ES-I3 (cell line): ENCODE measurements around the gene F7.

Source experiments
- H3K36me3 ChIP-seq: 2 replicates; pipeline ENCODE4 v1.6.1; 2013; ENCODE audit warnings: mild to moderate bottlenecking, low read length, control low read depth, moderate library complexity; ENCODE audit not compliant: insufficient read depth
- H3K4me1 ChIP-seq: 2 replicates; pipeline ENCODE4 v1.6.1; 2013; ENCODE audit warnings: mild to moderate bottlenecking, control low read depth, low read length; ENCODE audit not compliant: insufficient read depth
- H3K9ac ChIP-seq: 2 replicates; pipeline ENCODE4 v1.6.1; 2013; ENCODE audit warnings: low read depth, mild to moderate bottlenecking, low read length, moderate library complexity
- H3K9me3 ChIP-seq: 2 replicates; pipeline ENCODE4 v1.6.1; 2013; ENCODE audit warnings: mild to moderate bottlenecking, low read length, moderate library complexity; ENCODE audit not compliant: control insufficient read depth, insufficient read depth

Gene F7

DNA sequence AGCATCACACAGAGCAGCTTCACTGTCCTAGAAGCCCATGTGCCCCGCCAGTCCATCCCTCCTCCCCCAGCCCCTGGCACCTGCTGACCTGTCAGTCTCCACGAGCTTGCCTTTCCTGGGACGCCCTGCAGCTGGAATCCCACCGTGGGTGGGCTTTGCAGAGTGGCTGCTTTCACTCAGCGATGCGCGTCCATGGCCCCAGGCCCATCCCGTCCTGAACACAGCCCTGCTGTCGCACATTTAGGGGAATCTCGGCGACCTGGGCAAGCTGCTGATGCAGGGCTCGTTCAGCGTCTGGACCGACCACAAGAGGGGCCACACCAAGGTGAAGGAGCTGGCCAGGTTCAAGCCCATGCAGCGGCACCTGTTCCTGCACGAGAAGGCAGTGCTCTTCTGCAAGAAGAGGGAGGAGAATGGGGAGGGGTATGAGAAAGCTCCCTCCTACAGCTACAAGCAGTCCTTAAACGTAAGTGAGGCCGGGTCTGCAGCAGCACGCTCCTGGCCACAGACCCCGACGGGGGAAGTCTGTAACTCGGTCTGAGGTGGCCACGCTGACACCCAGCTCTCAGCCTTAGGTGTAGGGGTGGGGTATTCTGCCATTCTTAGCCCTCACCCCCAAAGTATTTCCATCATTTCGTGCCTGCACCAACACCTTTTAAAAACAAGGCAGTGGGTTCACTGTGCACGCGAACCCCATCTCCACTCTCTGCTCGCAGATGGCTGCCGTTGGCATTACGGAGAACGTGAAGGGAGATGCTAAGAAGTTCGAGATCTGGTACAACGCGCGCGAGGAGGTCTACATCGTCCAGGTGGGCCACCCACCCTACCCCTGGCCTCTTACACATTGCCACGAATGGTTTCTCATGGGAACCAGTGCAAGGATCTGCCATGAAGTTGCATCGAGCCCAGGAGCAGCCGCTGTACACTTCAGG, 18.3 kb upstream of the F7 start:
- H3K9me3 ChIP-seq, result no peaks in the 10 kb centered on the region
- no peak overlapping the region for H3K9ac ChIP-seq
- no peaks in the 10 kb centered on the region for H3K36me3 ChIP-seq
- H3K4me1 ChIP-seq, result no peaks in the 10 kb centered on the region

- Histone ChIP-seq H3K36me3 (no peaks in the 10 kb centered on the region), H3K9ac (no peak overlapping the region), H3K4me1 (no peaks in the 10 kb centered on the region), H3K9me3 (no peaks in the 10 kb centered on the region)
These were observed 17.5 kb upstream of the F7 start for GRCh38 chr13:113087923-113088690.

DNA sequence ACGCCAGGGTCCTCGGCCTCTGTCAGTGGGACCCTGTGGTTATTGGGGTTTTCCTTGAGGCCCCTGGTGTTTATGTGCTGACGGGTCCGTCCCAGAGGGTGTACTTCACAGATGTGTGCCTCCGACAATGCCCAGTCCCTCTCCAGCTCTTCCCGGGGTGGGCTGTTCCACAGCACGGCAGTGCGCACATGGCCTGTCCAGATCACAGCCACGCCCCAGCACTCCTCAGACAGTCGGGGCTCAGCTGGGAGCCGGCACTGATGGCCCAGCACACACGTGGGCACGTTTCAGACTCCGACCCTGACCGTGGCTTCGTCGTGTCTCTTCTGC, 16.9 kb upstream of the F7 start:
- H3K9ac ChIP-seq, result no peak overlapping the region
- no peaks in the 10 kb centered on the region for H3K9me3 ChIP-seq
- no peaks in the 10 kb centered on the region for H3K4me1 ChIP-seq
- H3K36me3 ChIP-seq, result no peaks in the 10 kb centered on the region

GRCh38 chr13:113089693-113090414, 15.7 kb upstream of the F7 start:
- Histone ChIP-seq H3K9me3 (no peaks in the 10 kb centered on the region), H3K9ac (no peak overlapping the region), H3K4me1 (no peaks in the 10 kb centered on the region), H3K36me3 (no peaks in the 10 kb centered on the region)

- no peaks in the 10 kb centered on the region for H3K4me1 ChIP-seq
- H3K9me3 ChIP-seq, result no peaks in the 10 kb centered on the region
- H3K36me3 ChIP-seq, result no peaks in the 10 kb centered on the region
These were observed 15.2 kb upstream of the F7 start for GRCh38 chr13:113090415-113090770.

DNA sequence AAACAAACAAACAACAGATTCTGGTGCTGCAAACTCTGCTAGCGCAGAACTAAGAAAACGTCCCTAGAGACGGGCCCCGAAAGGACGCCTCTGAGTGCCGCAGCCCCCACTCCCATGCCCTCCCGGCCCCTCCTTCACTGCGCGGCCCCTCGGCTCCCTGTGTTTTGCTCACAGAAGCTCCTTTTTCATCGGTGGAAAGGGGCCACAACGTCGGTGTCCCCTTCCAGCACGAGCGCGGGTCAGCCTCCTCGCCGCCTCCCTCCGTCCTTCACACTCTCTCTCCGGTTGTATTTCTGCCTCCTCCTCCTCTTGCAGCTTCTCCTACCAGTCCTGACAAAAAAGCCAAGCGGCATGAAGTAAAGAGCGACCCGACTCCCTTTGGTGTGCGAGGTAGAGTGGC, 14.8 kb upstream of the F7 start:
- H3K36me3 ChIP-seq, result no peaks in the 10 kb centered on the region
- H3K9me3 ChIP-seq, result no peaks in the 10 kb centered on the region
- H3K4me1 ChIP-seq, result no peaks in the 10 kb centered on the region
- no peak overlapping the region for H3K9ac ChIP-seq

More at GRCh38 chr13:113090415-113090770, 15.2 kb upstream of the F7 start:
- H3K9ac ChIP-seq, result no peak overlapping the region

DNA sequence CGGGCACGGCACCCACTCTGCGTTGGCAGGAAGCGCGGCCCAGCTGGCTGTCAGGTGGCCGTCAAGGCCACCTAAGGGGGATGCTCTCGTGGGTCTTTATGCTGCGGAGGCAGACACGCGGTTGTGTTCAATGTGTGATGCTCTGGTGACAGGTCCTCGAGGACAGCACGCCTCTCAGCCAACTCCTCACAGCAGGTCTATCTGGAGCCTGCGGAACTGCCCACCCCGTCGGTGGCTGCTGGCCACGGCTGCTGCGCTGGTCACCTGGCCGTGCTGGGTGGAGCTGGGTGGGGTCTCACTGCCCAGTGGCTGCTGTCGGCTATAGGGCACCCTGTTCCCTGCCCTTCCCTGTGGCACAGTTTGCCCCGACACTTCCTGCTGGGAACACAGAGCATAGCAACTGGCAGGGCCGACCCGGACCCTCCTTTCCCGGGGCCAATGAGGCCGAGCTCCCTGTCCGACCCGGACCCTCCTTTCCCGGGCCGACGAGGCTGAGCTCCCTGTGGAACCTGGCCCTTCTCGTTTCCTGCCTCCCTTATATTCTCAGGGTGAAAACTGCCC, 14.3 kb upstream of the F7 start:
- H3K9ac ChIP-seq, result no peak overlapping the region
- H3K4me1 ChIP-seq, result no peaks in the 10 kb centered on the region
- no peaks in the 10 kb centered on the region for H3K9me3 ChIP-seq
- H3K36me3 ChIP-seq, result no peaks in the 10 kb centered on the region

DNA sequence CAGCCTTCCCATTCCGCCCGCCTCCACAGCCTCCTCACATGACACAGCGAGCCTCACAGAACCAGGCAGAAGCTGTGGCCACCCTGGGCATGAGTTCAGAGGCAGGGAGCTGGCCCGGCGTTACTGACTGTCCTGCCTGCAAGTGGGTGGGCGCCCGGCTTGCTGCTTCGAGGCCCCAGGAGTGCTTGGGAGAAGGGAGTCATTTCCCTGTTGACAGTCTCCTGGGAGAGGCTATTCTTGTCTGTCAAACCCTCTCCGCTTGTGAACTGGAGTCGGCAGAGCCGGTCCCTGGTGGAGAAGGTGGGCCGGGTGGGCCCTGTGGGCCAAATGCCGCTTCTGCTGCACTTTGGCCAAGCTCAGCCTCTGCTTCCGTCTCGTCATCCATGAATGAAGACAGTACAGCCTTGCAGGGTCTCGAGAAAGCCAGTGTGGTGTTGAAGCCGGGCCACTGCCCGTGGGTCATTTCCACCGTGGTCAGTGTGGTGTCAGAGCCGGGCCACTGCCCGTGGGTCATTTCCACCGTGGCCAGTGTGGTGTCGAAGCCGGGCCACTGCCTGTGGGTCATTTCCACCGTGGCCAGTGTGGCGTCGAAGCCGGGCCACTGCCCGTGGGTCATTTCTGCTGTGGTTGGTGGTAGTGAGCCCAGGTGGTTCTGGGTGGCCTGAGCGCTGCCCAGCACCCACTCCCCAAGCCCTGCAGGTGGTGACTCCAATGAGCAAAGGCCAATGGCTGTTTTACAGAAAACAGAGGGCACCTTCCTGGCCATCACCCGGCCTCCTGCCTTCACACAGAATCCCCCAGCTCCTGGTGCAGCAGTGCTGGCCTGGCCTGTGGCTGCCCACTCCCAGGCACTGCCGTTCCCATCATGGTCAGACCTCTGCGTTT, 13.5 kb upstream of the F7 start:
- Histone ChIP-seq H3K36me3 (no peaks in the 10 kb centered on the region), H3K9me3 (no peaks in the 10 kb centered on the region), H3K9ac (no peak overlapping the region), H3K4me1 (no peaks in the 10 kb centered on the region)

DNA sequence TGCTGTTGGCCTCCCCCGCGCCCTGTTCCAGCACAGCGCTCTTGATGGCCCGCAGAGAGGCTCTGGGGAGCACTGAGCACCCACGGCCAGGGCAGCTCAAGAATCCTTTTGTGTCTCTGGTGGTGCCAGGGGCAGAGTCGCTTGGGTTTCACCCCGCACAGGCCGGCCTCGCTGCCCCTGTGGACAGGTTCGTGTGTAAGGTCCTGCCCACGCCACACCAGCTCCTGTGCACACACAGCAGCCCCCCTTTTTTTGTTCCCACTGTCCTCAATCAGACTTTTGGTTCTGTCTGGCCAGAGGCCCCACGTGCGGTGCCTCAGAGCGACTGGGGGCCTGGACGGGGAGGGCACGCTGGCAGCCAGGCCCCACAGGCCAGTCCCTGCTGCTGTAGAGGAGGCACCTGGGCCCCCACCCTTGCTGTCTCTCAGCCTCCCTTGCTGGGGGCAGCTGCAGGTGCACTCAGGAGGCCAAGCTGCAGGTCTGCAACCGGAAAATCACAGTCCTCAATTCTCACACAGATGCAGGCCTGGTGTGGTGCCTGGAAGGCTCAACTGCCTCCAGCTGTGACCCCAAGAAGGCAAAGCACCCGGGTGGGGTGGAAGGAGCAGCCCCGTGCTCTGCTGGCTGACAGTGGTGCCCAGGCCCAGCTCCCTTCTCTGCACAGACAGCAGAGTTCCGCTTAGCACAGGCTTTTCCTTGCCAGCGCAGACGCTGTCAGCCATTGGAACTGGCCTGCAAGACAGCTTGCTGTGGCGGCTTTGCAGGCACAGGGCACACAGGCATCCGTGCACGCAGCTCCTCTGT, 12.6 kb upstream of the F7 start:
- no peaks in the 10 kb centered on the region for H3K36me3 ChIP-seq
- H3K9ac ChIP-seq, result no peak overlapping the region
- H3K4me1 ChIP-seq, result no peaks in the 10 kb centered on the region
- H3K9me3 ChIP-seq, result no peaks in the 10 kb centered on the region

DNA sequence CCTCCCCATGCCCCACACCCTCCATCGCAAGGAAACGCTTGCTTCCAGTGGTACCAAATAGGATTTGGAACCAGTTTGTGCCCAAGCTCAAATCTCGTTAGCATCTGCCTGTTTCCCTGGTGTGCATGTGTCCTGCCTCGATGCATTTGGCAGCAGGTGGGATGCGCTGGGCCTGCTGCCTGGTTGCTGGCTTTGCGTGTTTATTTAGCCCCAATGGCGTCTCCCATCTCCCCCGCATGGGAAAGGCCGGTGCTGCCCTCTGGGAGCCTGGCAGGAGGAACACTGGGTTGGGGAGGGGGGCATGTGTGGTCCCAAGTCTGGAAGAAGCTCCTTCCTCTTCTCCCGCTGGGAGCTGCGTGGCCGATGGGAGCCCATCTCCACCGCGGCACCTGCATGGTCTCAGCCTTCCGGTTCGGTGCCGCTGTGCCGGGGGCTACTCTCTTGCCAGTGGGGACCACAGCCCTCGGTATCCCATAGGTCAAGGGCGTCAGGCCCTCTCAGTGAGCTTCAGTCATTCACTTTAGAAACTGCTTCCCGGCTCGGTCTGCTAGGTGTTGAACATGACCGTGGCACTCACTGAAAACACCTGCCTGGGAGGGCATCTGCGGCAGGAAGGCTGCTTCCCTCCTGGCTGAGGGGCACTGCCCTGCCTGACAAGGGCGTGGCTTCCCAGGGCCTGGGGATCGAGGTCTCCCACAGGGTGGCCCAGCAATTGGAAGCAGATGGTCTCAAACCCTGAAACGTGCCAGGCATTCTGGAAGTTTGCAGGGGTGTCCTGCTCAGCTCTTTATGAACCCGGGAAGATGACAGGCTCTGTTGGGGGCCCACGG, 11.8 kb upstream of the F7 start:
- H3K9ac ChIP-seq, result no peak overlapping the region
- H3K36me3 ChIP-seq, result no peaks in the 10 kb centered on the region
- H3K4me1 ChIP-seq, result no peaks in the 10 kb centered on the region
- H3K9me3 ChIP-seq, result no peaks in the 10 kb centered on the region

GRCh38 chr13:113094410-113094800, 11.2 kb upstream of the F7 start:
- H3K36me3 ChIP-seq, result no peaks in the 10 kb centered on the region
- no peaks in the 10 kb centered on the region for H3K9me3 ChIP-seq
- no peak overlapping the region for H3K9ac ChIP-seq
- no peaks in the 10 kb centered on the region for H3K4me1 ChIP-seq

DNA sequence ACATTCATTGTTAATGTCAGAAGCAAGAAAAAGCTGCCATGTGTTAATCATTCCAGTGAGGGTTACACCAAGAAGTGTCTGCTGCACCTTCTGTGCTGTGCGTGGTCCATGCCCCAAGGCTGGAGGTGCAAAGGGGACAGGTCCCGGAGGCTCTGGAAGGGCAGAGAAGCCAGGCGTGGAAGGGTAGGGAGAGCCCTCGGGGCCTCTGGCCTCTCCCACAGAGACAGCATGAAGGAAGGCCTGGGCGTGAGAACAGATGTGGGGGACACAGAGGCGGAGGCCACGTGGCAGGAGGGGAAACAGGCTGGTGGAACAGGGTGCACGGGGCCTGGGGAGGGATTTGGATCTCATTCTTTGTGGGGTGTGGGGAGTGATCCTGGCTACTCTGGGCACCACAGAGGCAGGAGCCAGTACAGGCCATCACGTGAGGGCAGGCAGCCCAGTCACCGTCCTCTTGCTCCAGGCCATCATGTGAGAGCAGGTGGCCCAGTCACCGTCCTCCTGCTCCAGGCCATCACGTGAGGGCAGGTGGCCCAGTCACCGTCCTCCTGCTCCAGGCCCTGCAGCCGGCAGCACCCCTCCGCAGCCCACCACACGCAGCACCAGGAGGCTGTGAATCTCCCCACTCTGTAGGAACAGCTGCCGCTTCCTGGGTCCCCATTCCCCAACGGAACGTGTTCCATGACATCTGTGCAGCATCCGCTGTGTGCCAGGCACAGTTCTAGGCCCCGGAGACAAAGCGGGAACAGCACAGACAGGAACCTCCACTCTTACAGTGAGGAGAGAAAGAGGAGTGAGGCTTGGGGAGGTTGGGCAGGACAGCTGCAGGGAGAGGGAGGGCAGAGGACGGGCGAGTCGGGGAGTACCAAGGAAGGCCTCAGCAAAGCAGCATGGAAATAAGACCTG, 10.2 kb upstream of the F7 start:
- no peak overlapping the region for H3K9ac ChIP-seq
- no peaks in the 10 kb centered on the region for H3K4me1 ChIP-seq
- H3K36me3 ChIP-seq, result no peaks in the 10 kb centered on the region
- no peaks in the 10 kb centered on the region for H3K9me3 ChIP-seq
